ENCODE measurements around the gene CCDC112.
"Not testable (repeated sequence)": the region's sequence is repeated elsewhere in the genome, so short reads cannot be mapped to it uniquely, and the experiment has no call there.

Gene CCDC112, protein sequence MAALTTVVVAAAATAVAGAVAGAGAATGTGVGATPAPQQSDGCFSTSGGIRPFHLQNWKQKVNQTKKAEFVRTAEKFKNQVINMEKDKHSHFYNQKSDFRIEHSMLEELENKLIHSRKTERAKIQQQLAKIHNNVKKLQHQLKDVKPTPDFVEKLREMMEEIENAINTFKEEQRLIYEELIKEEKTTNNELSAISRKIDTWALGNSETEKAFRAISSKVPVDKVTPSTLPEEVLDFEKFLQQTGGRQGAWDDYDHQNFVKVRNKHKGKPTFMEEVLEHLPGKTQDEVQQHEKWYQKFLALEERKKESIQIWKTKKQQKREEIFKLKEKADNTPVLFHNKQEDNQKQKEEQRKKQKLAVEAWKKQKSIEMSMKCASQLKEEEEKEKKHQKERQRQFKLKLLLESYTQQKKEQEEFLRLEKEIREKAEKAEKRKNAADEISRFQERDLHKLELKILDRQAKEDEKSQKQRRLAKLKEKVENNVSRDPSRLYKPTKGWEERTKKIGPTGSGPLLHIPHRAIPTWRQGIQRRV

DNA sequence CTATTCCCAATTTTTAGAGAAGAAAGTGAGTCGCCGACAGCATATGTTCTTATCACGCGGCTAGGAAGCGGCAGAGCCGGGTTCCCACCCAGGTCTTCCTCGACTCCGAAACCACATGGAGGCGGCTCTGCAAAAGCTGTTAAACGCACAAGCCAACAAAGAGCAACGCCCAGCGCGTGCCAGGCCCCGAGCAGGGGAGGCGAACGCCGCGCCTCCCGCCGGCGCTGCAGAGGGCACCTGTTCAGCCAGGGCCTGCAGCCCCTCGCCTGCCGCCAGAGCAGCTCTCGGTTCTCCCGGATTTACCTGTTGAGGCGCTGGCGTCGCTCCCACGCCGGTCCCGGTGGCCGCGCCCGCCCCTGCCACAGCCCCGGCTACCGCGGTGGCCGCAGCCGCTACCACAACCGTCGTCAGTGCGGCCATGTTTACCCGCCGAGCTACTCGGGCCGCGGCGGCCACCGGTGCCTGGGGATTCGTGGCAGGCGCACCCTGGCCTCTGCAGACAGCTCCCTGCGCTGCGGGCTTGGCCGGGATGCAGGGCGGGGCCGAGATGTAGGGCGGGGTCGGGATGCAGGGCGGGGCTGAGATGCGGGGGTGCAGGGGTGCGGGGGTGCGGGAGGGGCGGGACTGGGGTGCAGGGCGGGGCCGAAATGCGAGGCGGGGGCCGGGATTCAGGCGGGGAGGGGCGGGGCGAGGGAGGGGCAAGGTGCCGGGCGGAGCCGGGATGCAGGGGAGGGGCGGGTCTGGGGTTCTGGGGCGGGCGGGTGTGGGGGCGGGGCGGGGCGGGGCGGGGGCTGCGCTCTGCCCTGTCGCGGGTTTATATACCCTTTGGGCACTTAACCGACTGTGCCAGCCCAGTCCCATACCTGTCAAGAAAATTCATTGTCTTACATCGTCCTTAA is at the start of gene CCDC112:
Gene CCDC112 (minus strand): TSS at position 531 of the 899 bp plus-strand sequence. CDS start 111 bp downstream, at position 420.
- DNase-seq = peak; percentile 36

GRCh38 chr5:115345344-115345743 is 48.9 kb upstream of the CCDC112 start:
- DNase-seq = no peak

- DNase-seq = no peak
Observed at GRCh38 chr5:115343855-115344254, 47.4 kb upstream of the CCDC112 start.

DNA sequence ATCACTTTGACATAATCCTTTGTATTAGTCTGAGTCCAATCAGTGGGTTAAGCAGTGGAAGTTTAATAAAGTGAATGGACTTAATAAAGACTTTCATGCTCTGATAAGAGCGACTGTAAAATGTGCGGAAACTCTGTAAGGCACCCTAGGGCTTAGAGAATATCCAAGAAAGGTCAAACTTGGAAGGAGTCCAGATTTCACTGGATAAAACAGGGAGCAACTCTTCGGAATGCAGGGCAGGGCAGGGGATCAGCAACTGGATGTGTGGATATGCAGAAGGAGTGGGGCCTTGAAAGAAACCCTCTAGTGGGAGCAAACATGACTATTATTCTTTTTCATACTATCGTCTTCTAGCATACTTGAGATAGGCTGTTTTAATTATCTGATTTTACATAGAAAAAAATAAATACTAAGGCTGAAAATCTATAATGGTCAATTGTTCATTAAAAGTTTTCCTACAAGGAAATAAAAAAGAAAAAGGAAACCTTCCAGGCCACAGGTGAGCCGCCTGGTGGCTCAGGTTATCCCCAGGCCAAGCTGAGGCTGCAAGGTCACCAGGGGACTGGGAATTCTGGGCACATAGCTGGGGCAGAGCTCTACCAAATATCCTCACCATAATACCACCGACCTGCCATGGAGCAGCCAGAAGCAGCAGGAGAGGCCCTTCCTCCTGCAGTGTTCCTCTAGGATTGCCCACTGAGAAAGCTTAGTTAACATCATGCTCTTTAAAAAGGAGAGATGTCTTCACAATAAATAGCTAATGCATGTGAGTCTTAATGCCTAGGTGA is 46.3 kb upstream of the CCDC112 start:
- no peak for DNase-seq

GRCh38 chr5:115341745-115342144 is 45.3 kb upstream of the CCDC112 start:
- DNase-seq = no peak

- DNase-seq = no peak
Observed at GRCh38 chr5:115338851-115339250, 42.4 kb upstream of the CCDC112 start.

DNA sequence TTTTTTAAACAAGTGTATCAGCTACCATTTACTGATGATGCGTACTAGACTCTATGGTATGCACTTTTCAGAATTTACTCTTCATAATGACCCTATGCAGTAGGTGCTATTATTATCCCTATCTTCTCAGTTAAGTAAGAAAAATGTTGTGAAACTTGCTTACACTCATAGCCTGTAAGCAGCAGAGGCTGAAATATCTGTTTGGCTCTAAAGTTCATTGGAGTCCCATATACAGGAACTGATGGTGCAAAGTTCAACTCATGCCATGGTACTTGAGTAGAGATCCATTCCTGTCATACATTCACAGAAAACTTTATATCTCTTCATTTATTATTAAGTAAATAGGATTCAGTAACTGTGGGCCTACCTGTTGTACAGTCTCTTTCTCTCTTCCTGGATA is 41.4 kb upstream of the CCDC112 start:
- no peak for DNase-seq

DNA sequence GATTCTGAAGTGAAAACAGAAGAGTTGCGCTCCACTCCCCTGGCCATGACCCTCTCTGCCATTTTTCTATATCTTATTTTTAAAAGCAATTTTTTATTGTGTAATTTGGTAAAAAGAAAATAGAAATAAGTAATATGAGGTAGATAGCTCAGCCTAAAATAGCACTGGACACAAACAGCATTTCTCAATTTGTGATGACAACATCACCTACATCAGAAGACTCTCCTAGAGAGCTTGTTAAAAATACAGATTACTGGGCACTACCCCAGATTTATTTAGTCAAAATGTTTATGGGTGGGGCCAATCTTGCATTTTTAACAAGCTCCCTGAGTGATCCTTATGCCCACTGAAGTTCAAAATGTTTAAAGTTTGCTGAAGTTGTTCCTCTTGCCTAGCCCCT is 40.5 kb upstream of the CCDC112 start:
- no peak for DNase-seq

- no peak for DNase-seq
Observed at GRCh38 chr5:115336201-115336720, 39.8 kb upstream of the CCDC112 start.

DNA sequence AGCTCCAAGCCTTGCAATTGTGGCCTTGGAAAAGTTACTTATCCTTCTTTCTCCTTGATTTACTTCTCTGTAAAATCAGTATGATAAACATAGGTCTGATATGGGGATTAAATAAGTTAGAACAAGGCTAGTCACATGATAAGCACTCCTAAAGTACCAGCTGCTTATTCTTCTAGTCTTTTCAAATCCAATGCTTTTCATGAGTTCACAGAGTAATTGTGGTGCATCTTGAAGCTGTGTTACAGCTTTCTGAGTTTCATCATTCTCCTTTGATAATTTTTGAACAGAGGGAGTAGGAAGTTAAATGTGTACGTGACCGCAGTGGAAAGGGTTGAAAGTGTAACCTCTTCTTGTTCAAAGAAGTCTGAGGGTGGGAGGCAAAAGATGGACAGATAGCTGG is 38.8 kb upstream of the CCDC112 start:
- no peak for DNase-seq

GRCh38 chr5:115333164-115333563 is 36.7 kb upstream of the CCDC112 start:
- no peak for DNase-seq

DNA sequence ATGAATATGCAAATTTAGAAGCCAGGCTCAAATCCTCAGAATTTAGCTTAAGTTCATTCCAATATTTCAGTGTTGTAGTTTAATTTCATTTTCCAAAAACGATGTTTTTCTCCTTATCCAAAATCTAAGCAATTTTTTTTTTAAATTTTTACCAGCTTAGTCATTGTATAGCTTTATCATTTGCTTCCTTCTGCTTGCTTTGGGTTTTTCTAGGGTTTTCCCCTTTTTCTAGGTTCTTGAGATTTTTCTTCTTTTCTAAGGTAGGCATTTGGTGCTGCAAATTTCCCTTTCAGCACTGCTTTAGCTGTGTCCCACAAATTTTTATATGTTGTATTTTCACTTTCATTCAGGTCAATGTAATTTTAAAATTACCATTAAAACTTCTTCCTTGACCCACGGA is 34.4 kb upstream of the CCDC112 start:
- no peak for DNase-seq

GRCh38 chr5:115329475-115329874 is 33.0 kb upstream of the CCDC112 start:
- DNase-seq = no peak

GRCh38 chr5:115328617-115329274 is 32.3 kb upstream of the CCDC112 start:
- not testable (repeated sequence) for DNase-seq

DNA sequence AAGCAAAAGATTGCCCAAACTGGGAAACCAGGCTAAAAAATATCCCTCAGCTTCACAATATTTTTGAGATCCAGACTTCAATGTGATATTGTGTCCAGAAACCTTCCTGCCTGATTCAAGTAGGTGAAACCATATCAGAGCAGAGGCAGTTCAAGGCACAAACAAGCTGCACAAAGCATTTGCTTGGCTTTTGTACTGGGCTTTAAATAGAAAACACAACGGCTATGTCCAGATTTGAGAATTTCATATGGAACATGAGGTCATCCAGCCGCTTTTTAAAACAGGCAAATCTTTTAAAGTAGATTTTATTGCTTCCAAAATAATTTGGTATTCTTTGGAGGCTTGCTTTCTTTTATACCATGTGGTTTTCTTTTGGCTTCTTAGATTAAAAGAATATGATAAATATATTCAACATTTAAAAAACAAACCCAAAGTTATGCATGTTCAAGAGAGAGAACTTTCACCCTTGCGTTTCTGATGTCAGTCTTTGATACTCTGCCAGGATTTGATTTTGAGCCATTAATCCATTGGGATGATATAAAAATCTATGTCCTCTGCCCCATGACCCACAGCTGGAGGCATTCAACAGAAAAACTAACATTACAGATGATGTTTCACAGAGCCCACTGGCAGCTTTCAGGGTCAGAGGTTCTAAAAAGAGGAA is 29.0 kb upstream of the CCDC112 start:
- DNase-seq = no peak

- no peak for DNase-seq
Observed at GRCh38 chr5:115324021-115324420, 27.6 kb upstream of the CCDC112 start.

DNA sequence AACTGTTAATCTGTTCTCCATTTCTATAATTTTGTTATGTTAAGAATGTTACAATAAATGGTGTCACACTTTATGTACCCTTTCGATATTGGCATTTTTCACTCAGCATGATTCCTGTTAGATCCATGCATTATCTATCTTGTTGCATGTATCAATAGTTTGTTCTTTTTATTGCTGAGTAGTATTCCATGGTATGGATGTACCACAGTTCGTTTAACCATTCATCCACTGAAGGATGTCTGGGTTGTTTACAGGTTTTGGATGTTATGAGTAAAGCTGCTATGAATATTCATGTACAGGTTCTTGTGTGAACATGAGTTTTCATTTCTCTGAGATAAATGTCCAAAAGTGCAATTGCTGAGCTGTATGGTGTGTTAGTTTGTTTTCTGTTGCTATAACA is 26.3 kb upstream of the CCDC112 start:
- no peak for DNase-seq

DNA sequence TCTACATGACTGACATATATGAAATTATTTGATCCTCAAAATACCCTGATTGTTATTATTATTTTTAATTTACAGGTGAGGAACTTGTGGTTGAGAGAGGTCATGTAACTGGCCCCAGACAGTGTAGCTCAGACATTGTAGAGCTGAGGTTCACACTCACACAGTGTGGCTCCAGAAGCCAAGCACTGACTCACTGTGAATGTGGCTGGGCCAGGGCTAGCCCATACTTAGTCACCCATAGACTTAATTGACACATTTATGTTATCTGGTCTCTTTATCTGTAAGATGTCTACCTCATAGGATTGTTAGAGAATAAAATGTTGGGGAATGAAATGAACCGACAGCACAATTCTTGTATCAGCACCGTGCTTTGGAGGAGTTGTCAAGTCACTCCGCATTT is 24.9 kb upstream of the CCDC112 start:
- DNase-seq = no peak

DNA sequence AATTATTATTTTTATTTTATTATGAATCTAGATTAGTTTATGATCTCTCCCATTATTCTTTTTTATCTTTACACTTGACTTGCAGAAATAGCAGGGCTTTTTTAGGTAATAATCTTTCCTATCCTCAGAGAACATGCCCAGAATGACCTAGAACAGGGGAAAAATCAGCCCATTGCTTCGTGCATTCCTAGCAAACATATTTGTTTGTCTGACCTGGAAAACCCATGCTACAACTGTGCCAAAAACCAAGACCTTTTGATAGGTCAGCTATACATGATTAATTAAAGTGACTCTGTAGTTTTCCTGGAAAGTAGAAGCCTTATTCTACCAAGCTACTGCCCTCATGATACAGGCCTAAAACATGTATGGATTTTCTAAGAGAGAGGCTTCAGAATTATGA is 24.1 kb upstream of the CCDC112 start:
- DNase-seq = no peak

- no peak for DNase-seq
Observed at GRCh38 chr5:115320006-115320405, 23.6 kb upstream of the CCDC112 start.

DNA sequence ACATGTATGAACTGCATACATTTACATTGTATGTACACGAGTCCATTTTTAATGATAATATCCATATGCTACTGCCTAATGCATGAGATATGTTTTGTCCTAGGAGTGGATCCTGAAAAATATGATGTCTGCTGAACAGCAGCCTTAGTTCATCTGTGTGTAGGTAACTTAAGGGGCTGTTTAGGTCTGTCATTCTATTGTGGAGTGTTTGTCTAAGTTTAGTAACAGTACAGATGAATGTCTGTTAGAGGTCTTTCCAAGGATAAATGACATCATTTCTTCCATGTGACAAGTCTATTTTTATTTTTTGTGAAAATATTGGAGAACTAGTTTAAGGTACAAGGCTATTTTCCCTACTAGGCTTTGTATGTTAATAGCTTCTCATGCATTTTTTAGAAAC is 22.6 kb upstream of the CCDC112 start:
- no peak for DNase-seq

DNA sequence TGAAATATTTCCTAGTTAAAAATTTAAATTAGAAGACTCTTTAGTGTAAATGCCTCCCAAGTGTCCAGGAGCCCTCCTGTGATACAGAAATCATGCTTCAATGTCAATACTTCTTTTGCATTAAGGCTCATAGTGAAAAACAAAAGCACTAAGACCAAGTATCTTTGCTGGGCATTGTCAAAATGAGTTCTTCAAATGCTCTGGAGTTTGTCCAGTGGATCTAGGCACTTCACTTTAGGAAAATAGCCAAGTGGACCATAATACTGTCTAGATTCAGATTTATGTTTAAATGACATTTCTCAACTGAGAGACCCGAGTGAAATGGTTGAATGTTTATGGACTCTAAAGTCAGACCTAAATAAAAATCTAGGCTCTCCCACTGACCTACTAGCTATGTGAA is 21.3 kb upstream of the CCDC112 start:
- DNase-seq = no peak

All from DMS79 treated with DMSO at 0.1 percent for 48 hours (cell line).